ENCODE measurements around the gene SEPTIN1.

- TF ChIP-seq CTCF (IDR thresholded peaks at IDR 0.05; ENCODE audit: extremely low read depth in 1 of 2, insufficient read depth in 1 of 2, low read depth in 1 of 2, low read length in 2 of 2): no peak
- TF ChIP-seq POLR2AphosphoS5 (IDR thresholded peaks at IDR 0.05; ENCODE audit: insufficient read depth, low read depth, low read length): no peak
- TF ChIP-seq POLR2A (IDR thresholded peaks at IDR 0.05; ENCODE audit: low read depth, low read length): no peak
- TF ChIP-seq MYC (IDR thresholded peaks at IDR 0.05; ENCODE audit: low read depth, low read length): no peak
- no peak for TF ChIP-seq FOS (IDR thresholded peaks at IDR 0.05; ENCODE audit: borderline replicate concordance, insufficient read depth, low read length)
- TF ChIP-seq JUN (IDR thresholded peaks at IDR 0.05; ENCODE audit: borderline replicate concordance, insufficient read depth, insufficient read length, low read depth): no peak
- no peak for TF ChIP-seq EZH2 (IDR thresholded peaks at IDR 0.05; ENCODE audit: borderline replicate concordance, low read depth, low read length, severe bottlenecking)
- TF ChIP-seq MAX (IDR thresholded peaks at IDR 0.05; ENCODE audit: insufficient read depth, insufficient read length): no peak
Measured at GRCh38 chr16:30397776-30398660, 15.7 kb upstream of the SEPTIN1 start.

All from endothelial cell of umbilical vein (primary cell).